ENCODE measurements around the gene SPRN.
"Not testable (repeated sequence)": the region's sequence is repeated elsewhere in the genome, so short reads cannot be mapped to it uniquely, and the experiment has no call there.

The SPRN gene

DNA sequence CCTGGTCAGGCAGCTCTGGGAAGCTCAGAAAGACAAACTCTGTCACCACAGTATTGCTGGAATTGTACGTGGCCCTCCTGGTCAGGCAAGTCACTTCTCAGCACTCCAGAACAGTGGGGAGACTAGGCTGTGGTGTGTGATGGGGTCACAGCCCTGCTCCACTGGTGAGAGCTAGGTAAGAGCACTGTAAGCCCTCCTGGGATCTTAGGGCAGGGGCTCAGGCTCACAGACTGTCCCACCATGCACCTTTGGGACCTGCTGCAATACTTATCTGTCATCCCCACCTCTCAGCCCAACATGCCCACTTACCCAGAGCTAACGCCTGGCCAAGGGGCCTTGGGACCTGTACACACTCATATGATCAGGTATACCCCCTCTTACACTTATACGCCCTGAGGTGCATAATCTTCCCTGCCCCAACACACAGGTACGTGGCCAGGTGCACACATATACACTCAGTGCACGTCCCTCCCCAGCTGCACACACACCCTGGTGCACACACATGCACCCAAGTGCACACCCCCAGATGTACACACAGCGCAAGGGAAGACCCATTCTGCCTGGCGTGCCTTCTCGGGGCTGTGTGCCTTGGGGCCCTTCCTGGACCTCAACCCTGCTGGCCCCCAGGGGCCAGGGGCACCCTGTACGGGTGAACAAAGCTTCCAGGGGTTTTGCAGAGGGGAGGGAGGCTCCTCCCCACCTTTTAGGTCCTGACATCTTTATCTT is 7.6 kb upstream of the SPRN start:
- not testable (repeated sequence) for H2AFZ ChIP-seq (ENCODE audit: low read length); H3K9me2 ChIP-seq (replicated peaks; ENCODE audit: low read depth, low read length); H3K4me2 ChIP-seq (ENCODE audit: low read depth, low read length, poor library complexity, severe bottlenecking); H3K27me3 ChIP-seq (ENCODE audit: insufficient read depth, low read length, poor library complexity, severe bottlenecking); H3K4me3 ChIP-seq (ENCODE audit: low read length, poor library complexity, severe bottlenecking); H3K9ac ChIP-seq (ENCODE audit: low read depth, low read length, poor library complexity, severe bottlenecking); H3K9me3 ChIP-seq (ENCODE audit: insufficient read depth, low read depth, low read length); H4K20me1 ChIP-seq (ENCODE audit: insufficient read depth, low read length, poor library complexity, severe bottlenecking); H3K4me1 ChIP-seq (ENCODE audit: insufficient read depth, low read length, poor library complexity, severe bottlenecking); H3K36me3 ChIP-seq (ENCODE audit: insufficient read depth, low read length); H3K79me2 ChIP-seq (ENCODE audit: insufficient read depth, low read length); H3F3A ChIP-seq (ENCODE audit: low read depth)

- H2AFZ ChIP-seq (ENCODE audit: low read length); H3K36me3 ChIP-seq (ENCODE audit: insufficient read depth, low read length); H3K79me2 ChIP-seq (ENCODE audit: insufficient read depth, low read length); H3K4me1 ChIP-seq (ENCODE audit: insufficient read depth, low read length, poor library complexity, severe bottlenecking); H3F3A ChIP-seq (ENCODE audit: low read depth); H3K4me3 ChIP-seq (ENCODE audit: low read length, poor library complexity, severe bottlenecking); H3K9me2 ChIP-seq (replicated peaks; ENCODE audit: low read depth, low read length); H3K27me3 ChIP-seq (ENCODE audit: insufficient read depth, low read length, poor library complexity, severe bottlenecking); H3K4me2 ChIP-seq (ENCODE audit: low read depth, low read length, poor library complexity, severe bottlenecking); H4K20me1 ChIP-seq (ENCODE audit: insufficient read depth, low read length, poor library complexity, severe bottlenecking); H3K9me3 ChIP-seq (ENCODE audit: insufficient read depth, low read depth, low read length); H3K9ac ChIP-seq (ENCODE audit: low read depth, low read length, poor library complexity, severe bottlenecking): not testable (repeated sequence)
Measured at GRCh38 chr10:133429571-133429970, 5.1 kb upstream of the SPRN start.

DNA sequence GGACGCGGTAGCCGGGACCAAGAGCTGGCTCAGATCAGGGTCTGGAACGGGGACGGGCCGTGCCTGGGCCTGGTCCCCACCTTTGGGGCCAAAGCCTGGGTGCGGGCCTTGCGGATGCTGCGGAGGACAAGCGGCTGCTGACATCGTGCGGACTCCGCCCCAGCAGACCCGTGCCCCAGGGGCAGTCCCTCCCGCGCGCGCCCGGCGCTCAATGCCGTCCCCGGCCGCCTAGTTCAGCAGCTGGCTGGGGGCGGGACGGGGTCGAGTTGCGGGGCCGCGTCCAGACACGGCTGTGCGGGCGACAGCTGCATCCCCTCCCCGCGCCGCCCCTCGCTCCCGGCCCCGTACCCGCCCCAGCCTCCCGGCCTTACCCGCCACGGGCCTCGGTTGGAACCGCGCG is 323 bp downstream of the SPRN start:
- H3K36me3 ChIP-seq (ENCODE audit: insufficient read depth, low read length); H3K4me2 ChIP-seq (ENCODE audit: low read depth, low read length, poor library complexity, severe bottlenecking); H3F3A ChIP-seq (ENCODE audit: low read depth); H3K4me3 ChIP-seq (ENCODE audit: low read length, poor library complexity, severe bottlenecking); H3K9me2 ChIP-seq (replicated peaks; ENCODE audit: low read depth, low read length); H2AFZ ChIP-seq (ENCODE audit: low read length); H3K4me1 ChIP-seq (ENCODE audit: insufficient read depth, low read length, poor library complexity, severe bottlenecking); H3K79me2 ChIP-seq (ENCODE audit: insufficient read depth, low read length); H3K27me3 ChIP-seq (ENCODE audit: insufficient read depth, low read length, poor library complexity, severe bottlenecking); H3K9ac ChIP-seq (ENCODE audit: low read depth, low read length, poor library complexity, severe bottlenecking); H3K9me3 ChIP-seq (ENCODE audit: insufficient read depth, low read depth, low read length); H4K20me1 ChIP-seq (ENCODE audit: insufficient read depth, low read length, poor library complexity, severe bottlenecking): not testable (repeated sequence)

GRCh38 chr10:133422807-133423771 is 1.3 kb downstream of the SPRN start:
- Histone ChIP-seq H3K4me3 (ENCODE audit: low read length, poor library complexity, severe bottlenecking) (no peak overlapping the region), H3K4me1 (ENCODE audit: insufficient read depth, low read length, poor library complexity, severe bottlenecking) (no peaks in the 10 kb centered on the region), H3K36me3 (ENCODE audit: insufficient read depth, low read length) (peaks cover 6% of the 10 kb centered on the region; the same call in 1 of the 2 replicates), H3K9me3 (ENCODE audit: insufficient read depth, low read depth, low read length) (no peaks in the 10 kb centered on the region), H3K9me2 (replicated peaks; ENCODE audit: low read depth, low read length) (no peaks in the 10 kb centered on the region), H3K79me2 (ENCODE audit: insufficient read depth, low read length) (no peaks in the 10 kb centered on the region), H3K9ac (ENCODE audit: low read depth, low read length, poor library complexity, severe bottlenecking) (no peak overlapping the region), H3K4me2 (ENCODE audit: low read depth, low read length, poor library complexity, severe bottlenecking) (no peak overlapping the region), H4K20me1 (ENCODE audit: insufficient read depth, low read length, poor library complexity, severe bottlenecking) (no peaks in the 10 kb centered on the region), H3F3A (ENCODE audit: low read depth) (no peaks in the 10 kb centered on the region), H2AFZ (ENCODE audit: low read length) (no peak overlapping the region), H3K27me3 (ENCODE audit: insufficient read depth, low read length, poor library complexity, severe bottlenecking) (no peaks in the 10 kb centered on the region)
- TF ChIP-seq, protein P1, sequence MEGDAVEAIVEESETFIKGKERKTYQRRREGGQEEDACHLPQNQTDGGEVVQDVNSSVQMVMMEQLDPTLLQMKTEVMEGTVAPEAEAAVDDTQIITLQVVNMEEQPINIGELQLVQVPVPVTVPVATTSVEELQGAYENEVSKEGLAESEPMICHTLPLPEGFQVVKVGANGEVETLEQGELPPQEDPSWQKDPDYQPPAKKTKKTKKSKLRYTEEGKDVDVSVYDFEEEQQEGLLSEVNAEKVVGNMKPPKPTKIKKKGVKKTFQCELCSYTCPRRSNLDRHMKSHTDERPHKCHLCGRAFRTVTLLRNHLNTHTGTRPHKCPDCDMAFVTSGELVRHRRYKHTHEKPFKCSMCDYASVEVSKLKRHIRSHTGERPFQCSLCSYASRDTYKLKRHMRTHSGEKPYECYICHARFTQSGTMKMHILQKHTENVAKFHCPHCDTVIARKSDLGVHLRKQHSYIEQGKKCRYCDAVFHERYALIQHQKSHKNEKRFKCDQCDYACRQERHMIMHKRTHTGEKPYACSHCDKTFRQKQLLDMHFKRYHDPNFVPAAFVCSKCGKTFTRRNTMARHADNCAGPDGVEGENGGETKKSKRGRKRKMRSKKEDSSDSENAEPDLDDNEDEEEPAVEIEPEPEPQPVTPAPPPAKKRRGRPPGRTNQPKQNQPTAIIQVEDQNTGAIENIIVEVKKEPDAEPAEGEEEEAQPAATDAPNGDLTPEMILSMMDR (conservative IDR thresholded peaks at IDR 0.05; ENCODE audit: low read length) = no peak
- no peak for TF ChIP-seq EZH2phosphoT487 (IDR thresholded peaks at IDR 0.05; ENCODE audit: borderline replicate concordance)
